Midbrain (tissue), 1 donor: ENCODE results near the gene UBE2M.
"Not testable (repeated sequence)": the region's sequence is repeated elsewhere in the genome, so short reads cannot be mapped to it uniquely, and the experiment has no call there.

Experiments used
- DNase-seq: peaks from one replicate; lab custom pipeline; 2025; lab: John Stamatoyannopoulos, UW

Gene UBE2M

DNA sequence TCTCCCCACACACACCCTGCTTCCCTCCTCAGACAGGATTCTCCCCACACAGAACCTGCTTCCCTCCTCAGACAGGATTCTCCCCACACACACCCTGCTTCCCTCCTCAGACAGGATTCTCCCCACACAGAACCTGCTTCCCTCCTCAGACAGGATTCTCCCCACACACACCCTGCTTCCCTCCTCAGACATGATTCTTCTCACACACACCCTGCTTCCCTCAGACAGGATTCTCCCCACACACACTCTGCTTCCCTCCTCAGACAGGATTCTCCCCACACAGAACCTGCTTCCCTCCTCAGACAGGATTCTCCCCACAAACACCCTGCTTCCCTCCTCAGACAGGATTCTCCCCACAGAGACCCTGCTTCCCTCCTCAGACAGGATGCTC is 19.2 kb downstream of the UBE2M start:
- not testable (repeated sequence) for DNase-seq

DNA sequence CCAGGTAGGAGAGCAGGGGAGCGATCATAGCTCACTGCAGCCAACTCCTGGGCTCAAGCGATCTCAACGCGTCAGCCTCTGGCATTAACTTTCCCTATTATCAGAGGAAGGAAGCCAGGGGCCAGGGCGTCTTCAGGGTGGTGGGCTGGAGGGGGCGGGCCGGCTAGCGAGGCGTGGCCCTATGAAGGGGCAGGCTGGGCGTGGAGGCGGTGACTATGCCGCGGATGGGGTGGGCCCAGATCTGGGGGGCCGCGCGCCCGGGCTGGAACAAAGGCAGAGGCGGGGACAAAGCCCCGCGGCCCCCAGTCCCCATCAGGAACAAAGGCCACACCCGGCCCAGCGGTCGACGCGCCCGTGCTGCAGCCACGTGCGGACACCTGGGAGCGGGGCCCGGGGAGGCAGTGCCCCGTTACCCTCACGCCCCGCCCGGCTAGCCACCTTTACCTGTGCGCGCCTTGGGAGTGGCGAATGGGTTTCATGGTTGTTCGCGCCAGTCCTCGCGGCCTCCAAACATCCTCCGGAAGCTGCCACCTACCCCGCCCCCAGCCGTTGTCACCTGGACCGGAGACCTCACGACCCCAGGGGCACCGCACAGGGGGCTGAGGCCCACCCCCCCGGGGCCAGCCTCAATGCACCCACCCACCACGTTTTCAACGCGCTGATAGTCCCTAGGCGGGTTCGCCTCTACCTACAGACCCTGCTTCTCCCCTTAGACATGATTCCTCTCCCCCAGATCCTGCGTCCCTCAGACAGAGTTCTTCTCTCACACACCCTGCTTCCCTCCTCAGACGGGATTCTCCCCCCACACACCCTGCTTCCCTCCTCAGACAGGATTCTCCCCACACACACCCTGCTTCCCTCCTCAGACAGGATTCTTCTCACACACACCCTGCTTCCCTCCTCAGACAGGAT is 19.9 kb downstream of the UBE2M start:
- DNase-seq = no peak

DNA sequence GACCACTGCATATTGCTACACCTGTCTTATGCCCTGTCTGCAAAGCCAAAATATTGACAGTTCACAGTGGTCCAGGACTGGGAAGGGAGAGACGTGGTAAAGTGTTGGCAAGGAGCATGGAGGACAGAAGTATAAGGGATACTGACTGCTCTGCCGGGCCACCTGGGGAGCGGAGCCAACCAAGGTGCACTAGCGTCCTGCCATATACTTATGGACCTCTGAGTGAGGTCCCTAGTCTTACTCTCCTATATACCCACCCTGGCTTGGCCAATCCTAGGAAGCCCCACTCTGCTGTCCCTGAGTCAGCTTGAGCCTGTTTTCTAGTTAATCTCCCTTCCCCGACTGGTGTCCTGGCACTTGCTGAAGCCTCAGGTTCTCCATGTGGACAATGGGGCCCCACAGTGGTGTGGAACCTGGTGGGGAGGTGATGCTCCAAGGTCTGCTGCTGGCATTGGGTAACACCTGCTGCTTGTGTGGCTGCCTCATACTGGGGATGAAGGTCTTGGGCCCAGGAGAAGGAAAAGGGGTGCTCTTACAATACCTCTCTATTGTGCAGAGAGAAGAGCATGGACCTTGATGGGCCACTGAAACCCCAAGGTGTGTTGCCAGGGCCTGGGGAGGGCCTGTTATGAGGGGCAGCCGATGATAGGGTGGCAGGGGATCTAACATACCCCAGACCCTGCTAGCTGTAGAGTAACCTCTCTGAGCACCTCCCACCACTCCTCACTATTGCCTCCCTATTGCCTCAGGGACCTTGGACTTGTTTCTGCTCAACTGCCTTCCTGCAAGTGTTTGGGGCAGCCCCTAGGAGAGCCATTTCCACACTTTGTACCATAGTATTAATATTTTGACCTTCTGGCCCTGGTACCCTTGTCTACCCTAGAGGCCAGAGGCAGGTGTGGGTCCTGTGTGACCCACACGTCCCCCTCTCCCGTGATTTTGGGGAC is 21.3 kb downstream of the UBE2M start:
- DNase-seq = no peak

DNA sequence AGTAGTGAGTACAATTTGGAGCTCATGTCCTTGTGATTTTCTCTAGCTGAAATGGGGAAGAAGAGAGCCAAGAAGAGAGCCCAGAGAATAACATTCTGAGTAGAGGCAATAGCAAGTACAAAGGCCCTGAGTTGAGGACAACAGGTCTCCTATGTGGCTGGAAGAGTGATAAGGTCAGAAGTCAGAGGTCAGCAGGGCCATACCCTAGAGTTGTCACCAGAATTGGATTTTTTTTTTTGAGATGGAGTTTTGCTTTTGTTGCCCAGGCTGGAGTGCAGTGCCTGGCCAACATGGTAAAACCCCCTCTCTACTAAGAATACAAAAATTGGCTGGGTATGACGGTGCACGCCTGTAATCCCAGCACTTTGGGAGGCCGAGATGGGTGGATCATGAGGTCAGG is 22.6 kb downstream of the UBE2M start:
- DNase-seq = no peak

DNA sequence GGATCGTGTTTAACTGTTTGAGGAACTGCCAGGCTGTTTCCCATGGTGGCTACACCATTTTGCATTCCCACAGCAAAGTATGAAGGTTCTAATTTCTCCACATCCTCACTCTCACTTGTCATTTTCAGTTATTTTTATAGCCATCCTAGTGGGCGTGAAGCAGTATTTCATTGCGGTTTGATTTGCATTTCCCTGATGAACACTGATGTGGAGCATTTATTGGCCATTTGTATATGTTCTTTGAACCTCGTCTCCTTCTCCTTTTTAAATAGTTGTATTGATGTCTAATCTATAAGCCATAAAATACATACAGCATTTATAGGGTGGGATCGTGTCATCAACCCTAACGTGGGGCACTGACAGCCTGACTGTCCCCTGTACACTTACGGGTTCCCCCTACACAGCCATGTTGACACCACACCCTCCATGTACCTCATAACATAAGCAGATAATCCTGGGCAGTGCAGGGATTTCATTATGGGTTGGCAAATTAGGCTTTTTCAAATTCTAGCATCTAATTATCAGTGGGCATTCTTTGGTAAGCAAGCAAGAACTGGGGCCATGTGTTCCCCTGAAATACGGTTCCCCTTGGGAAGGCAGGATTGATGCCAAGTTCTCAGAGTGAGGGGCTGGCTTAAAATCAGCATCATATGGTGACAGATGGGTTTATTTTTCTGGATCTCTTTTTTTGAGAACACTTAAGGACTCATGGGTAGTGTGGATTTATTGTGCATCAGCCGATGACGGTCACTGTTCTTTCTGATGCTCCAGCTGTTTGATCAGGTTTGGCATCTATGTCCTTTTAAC is 27.2 kb downstream of the UBE2M start:
- no peak for DNase-seq

DNA sequence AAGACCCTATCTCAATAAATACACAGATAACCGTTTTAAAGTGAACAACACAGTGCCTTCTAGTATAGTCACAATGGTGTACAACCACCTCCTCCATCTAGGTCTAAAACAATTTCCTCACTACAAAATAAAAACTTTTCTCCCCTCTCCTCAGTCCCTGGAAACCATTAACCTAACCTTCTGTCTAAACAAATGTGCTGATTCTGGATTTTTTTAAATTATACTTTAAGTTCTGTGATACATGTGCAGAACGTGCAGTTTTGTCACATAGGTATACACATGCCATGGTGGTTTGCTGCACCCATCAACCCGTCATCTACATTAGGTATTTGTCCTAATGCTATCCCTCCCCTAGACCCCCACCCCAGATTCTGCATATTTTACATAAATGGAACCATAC is 29.0 kb downstream of the UBE2M start:
- DNase-seq = no peak

DNA sequence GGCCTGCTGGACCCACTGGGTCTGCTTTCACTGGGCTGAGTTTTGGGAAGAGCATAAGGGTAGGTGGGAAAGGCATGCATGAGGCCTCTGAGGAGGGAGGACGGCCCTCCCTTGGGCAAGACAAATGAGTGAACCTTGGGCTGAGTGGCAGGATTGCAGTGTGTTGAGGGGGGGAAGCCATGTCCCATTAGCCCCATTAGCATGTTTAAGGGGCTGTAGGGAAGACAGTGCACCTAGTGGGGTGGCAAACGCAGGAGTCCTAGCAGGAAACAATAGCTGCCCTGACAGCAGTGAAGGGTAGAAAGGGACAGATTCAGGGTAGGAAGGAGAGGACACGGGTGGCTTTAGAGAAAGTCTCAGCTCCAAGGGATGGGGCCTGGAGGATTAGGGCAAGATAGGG is 35.7 kb downstream of the UBE2M start:
- no peak for DNase-seq

DNA sequence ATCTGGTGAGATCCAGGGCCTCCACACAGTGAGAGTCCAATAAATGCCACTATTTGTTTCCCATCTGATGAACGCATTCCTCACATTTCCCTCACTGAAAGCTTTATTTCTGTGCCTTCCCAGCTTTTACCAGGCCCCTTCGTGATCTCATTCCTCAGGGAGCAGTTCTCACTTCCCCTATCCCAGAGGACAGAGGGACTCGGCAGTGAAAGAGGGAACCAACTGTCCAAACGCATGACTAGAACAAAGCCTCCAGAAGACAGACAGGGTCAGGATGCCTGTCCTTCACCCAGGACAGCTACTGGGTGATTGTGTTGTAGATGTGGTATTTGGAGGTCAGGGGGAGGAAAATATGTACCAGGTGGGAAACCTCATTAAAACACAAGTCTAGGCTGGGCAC is 36.8 kb downstream of the UBE2M start:
- no peak for DNase-seq

DNA sequence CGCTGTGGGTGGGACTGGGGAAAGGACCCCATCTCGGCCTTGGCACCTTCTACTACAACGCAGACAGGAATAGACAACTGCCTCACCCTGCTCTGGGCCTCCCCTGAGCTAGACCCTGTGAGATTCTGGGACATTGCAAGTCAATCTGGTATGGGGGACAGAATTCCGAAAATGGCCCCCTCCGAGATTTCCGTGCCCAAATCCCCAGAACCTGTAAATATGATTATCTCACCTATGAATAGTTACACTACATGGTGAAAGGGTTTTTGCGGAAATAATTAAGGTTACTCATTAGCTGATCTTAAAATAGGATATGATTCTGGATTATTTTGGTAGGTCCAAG is 38.2 kb downstream of the UBE2M start:
- DNase-seq = no peak

DNA sequence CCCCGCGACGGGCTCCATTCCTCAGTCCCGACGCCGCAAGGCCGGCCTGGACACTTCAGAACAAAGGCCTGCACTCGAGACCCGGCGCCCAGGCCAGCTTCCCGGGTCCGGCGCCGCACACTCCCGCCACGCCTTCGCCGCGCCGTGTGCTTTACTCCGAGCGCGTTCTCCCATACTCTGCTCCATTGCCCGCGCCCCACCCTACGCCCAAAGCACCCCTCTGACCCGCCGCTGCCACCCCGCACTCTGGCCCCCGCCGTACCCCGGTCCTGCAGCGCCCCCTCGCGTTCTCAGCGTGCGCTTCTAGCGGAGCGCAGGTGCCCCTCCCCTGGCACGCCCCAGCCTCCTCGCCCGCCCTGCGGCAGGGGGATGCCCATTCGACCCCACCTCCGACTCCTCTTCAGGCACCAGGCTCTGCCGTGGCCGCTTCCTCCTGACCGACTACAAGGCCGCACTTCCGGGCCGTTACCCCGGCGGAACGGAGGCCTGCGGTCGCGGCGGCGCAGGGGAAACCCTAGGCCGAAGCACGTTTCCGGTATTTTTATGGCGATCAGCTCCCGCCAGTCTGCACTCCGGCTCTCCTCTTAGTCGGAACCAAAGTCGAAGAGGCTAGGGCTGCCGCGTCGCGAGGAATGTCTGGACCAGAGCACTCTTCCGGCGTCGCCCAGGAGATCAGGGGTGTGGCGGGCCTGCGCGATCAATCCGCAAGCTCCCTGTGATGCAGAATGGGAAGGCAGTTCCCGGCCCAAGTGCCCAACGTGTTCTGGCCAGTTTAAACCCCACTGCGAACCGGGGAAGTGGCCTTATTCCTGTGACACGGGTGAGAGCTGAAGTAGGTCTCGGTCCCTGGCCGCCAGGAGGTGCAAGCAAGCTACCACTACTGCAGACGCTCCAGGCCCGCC is 38.8 kb downstream of the UBE2M start, which contains the start of gene ZBTB45:
ZBTB45 (minus strand) TSS at position 456 of the 902 bp plus-strand sequence. CDS start 2,137 bp downstream, outside the sequence.
- peak; percentile 95 for DNase-seq

DNA sequence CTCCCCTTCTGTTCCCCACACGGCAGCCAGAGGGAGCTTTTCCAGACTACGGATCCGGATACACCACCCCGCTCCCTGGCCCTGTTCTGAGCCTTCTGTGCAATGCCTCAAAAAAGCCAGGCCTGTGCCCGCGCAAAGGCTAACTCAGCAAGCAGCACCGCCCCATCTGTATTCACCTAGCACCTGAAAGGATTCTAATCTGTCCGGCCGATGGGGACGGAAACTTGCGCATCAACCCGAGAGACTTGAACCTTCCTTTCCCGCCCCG is 39.4 kb downstream of the UBE2M start:
- peak; percentile 30 for DNase-seq

DNA sequence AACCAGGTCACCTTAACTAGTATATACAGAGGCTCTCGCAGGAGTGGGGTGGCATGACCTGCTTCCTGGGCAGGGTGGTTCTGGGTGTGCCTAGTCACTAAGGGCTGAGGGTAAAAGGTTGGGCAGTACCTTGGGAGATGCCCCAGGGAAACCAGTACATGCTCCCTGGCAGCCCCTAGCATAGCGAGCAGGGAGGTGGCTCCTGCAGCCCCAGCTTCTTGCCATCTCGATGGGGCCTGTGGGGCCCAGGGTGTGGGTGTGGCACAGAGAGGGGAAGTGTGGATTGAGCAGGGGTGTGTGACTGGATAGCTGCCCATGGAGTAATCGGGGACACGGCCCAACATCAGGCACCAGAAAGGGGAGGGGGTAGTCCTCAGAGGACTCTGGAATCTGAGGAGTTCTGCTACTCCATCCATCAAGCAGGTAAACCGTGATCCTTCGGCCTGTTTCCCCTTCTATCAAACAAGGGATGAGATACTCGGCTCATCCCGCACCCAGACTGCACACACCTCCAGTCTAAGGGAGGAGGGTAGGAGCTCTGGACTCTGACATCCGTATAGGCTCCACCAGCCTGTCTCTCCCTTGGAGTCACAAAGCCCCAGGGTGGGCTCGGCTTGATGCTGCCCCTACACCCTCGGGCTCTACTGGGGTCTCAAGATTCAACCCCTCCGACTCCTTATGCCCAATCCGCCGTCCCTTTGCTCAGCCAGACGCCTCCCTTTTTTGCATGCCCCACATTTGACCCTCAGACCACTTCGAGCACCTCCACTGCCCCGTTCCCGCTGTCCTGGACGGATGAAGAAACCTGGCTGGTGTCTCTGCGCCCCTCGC is 39.9 kb downstream of the UBE2M start:
- no peak for DNase-seq

DNA sequence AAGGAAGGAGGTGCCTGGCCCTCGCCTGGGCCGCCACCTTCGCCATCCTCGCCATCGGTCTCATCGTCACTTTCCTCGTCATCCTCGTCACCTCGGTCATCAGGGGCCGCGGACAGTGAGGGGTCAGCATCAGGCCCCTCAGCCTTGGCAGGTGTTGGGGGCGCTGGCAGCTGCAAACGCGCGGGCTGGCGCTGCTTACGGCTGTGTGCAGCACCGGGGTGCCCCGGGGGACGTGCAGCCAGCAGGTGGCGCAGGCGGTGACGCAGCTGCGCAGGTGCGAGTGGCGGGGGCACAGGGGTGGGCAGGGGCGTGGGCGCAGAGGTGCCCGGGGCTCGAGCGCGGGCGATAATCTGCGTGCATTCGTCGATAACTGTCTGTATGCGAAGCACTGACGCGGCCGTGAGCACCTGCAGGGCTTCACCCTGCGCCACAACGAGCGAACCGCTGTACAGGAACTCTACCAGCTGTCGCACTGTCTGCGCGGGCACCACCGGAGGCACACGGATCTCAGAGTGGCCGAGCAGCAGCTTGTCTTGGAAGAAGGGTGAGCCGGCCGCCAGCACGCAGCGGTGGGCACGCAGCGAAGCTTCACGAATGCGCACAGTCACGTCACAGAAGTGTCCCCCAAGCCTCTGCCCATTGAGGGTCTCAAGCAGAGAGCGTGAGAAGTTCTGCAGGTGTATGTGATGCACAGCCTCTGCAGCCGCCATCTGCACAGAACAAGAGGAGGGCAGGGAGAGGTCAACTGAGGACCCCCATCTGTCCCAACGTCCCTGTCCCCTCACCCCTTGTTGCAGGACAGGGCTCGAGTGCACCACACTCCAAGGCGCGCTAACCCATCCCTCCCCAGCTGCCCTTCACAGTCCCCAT is 41.2 kb downstream of the UBE2M start:
- no peak for DNase-seq

DNA sequence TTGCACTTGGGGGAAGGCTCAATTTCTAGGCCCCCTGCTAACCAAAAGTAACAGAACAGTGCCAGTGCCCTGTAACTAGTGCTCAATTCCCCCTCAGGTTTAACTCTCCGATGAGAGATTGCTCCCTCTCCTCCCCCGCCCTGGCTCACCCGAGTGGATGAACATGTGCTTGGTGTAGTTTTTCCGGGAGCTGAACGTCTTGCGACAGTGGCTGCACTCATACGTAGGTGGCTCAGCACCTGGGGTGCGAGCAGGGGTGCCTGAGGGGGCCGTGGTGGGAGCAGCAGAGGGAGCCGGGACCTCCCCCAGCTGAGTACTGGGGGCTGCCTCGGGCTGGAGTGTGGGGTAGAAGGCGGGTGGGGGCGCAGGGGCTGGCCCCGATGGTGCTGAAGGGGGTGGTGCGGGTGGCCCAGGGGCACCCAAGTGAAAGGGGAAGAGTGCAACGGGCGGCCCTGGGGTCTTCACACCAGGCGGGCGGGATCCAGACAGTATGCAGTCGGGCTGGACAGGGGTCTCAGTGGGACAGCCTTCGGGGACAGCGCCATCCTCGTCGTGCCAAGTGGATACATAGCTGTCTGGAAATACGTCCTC is 42.1 kb downstream of the UBE2M start:
- DNase-seq = no peak

DNA sequence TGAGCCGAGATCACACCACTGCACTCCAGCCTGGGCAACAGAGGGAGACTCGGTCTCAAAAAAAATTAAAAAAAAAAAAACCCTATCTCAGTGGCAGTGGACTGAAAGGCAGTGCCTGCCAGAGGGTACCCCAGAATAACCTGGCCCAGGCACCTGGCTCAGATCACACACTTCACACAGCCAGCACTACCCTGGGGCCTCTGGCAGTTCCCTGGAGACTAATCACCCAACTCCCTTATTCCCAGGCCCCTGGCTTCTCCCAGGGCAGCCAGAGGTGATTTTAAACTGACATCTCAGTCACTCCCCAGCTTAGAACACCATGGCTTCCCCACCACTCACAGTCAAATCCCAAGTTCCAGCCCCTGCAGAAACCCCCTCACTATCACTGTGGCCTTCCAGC is 43.2 kb downstream of the UBE2M start:
- DNase-seq = no peak

DNA sequence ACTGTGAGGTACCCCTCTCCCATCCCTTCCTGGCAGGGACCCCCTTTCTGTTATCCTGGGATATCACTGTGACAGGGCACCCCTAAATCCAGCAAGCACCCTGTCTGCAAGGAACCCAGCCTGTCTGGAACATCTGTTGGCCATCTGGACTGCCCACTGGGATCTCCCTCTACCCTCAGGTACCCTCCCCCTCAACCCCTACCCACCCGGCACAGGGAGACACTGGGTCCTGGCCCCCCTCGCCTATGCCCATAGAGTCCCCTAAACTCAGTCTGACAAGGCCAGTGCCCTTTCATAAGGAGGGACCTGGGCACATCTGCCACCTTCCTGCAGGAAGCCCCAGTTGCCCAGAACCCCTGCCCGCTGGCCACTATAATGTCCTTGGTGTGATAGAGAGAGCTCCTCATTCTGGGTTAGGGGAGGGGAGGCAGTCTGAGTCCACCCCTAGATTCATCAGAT is 43.8 kb downstream of the UBE2M start:
- DNase-seq = no peak

DNA sequence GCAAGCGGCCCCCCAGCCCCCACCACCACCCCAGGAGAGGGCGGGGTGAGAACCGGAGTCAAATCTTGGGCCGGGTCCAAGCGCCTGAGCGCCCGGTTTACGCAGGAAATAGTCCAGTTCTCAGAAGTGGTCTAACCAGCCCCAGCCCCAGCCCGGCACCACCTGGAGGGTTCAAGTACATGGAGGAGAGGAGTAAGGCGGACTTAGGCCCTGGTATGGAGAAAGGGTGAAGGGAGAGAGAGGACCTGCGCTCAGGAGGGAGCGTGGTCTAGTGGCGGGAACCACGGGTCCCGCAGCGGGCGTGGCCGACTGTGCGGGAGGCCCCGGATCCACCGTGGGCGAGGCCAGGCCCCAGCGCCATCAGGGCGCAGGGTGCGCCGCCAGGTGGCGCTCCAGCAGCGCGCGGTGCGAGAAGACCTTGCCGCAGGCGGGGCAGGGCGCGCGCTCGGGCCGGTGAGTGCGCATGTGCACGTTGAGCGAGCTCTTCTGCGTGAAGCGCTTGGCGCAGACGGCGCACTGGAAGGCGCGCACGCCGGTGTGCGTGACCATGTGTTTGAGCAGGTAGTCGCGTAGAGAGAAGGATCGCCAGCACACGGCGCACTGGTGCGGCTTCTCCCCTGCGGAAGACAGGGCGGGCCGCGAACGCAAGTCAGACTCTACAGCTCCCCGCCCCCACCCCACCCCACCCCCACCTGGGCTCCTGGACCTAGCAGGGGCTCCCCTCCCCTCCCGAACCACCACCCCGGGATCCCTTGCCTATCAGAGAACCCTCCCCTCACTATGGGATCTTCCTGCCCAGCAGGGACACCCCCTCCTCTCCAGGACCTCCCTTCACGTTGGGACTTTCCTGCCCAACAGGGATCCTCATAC is 44.5 kb downstream of the UBE2M start:
- DNase-seq = peak; percentile 84

DNA sequence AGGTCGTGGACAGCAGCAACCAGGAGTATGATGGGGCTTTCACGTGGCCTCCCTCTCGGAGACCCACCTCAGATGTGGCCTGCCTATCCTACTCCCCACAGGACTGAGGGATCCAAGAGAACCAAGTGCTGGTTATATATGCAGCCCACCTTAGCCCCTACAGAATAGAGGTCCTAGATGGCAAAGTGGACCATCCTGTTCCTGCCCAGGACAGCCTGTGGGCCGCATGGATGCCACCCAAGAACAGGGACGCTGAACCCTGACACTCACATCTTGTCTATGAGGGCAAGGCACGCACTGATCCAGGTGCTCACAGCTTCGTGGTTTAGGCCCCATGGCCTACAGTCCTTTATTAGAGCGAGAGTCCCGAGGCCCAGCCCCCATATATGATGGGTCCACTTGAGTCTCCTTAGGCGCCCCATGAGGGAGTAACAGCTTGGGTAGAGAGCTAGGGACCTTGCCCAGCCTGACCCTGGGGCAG is 45.2 kb downstream of the UBE2M start:
- DNase-seq = no peak
